HG03439 (cell line): Measurements from ENCODE around the gene MTUS2.

Experiments used
- ATAC-seq: cut with Tn5 transposase; IDR thresholded peaks from one replicate; pipeline ENCODE4 v1.9.1; 2021; ENCODE audit warnings: mild to moderate bottlenecking, moderate library complexity; ENCODE audit not compliant: unreplicated experiment

Gene MTUS2

DNA sequence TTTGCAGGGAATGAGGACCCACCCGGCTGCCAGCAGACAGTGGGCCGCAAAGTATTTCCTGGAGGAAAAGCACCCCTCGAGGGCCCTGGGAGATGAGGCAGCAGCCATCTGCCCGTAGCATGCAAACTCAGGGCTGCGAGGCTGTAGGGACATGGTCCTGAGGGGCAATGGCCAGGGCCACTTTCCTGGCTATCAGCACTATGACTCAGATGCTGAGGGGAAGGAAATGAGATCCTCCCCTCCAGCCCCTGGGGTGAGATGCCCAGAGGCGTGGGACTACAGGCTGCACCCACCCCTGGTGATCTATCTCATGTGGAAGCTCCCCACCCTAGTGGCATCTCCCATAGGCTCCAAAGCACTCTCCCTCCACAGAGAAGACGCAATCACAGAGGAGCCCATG is 695.2 kb downstream of the MTUS2 start:
- no peak for ATAC-seq

DNA sequence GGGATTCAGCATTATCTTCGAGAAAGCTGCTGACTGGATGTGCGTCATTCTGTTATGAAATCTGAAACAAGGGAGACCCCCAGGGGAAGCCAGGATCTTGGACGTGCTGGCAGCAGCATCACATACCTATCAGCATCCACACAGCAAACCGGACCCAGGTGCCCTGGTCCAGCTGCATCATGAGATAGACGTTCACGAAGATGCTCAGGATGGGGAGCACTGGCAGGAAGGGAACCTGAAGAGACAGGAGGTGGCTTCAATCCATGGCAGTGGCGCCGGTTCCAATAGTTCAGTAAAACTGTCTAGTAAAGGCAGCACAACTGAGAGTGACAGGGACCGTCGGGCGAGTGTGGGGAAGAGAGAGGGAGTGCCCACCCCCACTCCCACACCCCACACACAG is 695.9 kb downstream of the MTUS2 start:
- no peak for ATAC-seq

DNA sequence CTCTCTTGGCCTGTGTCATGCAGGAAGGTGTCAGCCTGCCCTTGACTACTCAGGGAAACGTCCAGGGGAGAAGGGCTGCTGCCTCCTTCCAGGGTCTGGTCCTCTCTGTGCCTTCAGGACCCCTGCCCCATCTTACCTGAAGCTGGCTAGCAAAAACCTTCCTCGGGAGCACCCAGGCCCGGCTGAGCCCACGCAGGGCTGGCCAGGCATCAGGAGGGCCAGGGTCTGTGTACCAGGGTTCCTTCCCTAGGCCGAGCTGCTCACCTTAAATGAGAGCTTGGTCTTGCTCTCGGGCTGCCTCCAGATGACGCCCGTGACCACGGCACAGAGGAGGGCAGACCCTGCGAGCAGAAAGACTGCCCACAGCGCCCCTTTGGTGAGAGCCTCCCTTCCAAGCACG is 696.7 kb downstream of the MTUS2 start:
- no peak for ATAC-seq

DNA sequence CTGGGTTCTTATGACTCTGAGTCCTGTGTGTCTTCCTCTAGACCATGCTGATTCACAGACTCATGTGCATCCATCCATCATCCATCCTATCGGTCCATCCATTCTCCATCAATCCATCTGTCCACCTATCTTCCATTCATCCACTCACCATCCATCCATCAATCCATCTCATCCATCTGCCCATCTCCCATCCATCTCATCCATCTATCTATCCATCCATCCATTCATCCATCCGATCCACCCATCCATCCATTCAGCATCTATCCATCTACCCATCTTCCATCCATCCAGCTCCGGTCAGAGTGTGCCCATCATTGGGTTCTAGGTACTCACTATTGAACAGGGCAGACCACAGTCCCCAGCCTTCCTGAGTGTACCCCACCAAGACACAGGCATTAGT is 699.8 kb downstream of the MTUS2 start:
- no peak for ATAC-seq

DNA sequence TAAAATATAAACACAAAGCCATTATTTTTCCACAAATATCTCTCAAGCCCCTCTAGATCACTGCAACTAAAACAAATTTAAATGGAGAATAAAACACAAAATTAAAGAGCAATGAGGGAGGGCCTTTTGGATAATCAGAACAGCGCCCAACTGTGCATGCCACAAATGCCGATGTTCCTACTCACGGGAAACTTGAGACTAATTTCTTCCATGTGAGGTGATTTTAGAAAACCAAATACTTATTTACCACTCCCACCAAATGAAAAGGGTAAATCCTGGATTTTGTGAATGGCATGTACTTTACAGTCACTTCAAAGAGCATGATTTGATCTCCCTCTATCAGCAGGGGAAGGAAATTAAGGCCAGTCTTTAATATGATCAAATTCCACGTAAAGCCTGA is 700.5 kb downstream of the MTUS2 start:
- ATAC-seq = no peak

DNA sequence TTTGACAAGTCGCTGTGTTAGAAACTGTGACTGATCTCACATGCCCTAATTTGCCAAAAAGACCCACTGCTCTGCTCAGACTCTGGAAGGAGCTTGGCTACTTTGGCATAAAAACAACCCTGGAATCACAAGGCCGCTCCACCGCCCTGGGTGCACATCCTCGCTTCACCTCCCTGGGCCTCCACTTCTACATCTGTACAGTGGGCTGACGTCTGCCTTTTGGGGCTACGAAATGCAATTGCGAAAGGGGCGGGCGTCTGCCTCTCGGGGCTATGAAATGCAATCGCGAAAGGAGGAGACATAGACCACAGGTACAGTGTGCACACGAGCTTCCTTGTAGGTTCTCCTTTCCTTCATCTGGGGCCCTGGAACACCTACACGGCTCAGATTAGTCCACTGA is 701.2 kb downstream of the MTUS2 start:
- no peak for ATAC-seq

DNA sequence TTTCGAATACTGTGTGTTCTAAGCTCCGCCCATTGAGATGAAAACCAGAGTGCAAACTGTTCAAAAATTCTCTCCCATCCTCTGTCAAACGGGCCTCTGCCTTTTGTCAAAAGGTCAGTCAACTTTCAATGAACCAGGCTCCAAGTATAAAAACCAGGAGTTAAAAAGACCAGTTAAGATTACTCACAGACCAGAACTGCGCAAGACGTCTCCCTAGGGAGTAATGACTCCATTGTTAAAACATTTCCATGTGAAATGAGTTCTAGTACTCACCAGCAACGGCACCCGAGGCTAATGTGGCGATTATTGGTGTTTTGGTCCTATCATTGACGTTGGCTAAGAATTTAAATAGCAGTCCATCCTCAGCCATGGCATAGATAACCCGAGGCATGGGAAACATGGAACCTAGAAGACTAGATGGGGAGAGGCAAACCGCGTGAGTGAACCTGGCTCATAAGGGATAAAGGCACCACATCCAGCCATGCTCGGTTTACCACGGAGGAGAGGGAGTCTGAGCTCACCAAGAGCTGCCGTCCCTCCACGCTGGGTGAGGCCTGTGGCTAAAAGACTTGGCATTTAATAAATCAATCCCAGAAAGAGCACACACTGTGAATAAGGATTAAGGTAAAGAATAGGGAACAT is 702.0 kb downstream of the MTUS2 start:
- no peak for ATAC-seq

DNA sequence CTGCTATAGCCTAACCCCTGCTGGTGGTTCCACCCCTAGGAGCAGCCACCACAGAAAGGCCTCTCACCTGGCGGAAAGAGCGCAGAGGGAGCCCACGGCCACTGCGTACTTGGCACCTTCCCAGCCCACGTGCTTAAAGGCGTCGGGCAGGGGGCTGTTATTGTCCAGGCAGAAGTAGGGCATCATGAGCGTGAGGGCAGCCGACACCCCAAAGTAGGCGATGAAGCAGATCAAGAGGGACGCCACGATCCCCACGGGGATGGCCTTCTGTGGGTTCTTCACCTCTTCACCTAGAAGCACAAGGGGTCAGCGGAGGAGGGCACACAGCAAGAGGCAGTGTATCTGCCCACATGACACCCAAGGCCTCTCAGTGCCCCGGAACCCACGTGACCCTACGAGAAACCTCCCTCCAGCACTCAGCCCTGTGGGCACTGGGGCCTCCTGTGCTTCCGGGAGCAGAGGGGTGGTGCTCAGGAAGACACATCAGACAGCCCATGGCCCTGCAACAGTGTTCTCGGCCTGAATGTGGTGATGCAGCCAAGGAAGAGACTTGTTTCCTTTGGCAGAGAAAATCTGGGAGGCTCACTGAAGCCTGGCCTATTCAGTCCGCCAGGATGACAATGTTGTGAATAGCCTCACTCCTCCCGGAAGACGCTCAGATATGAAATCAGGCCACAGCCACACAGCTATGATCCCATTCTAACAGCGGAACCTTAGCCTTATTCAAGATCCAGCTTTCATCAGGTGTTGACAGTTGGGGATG is 703.2 kb downstream of the MTUS2 start:
- ATAC-seq = no peak

DNA sequence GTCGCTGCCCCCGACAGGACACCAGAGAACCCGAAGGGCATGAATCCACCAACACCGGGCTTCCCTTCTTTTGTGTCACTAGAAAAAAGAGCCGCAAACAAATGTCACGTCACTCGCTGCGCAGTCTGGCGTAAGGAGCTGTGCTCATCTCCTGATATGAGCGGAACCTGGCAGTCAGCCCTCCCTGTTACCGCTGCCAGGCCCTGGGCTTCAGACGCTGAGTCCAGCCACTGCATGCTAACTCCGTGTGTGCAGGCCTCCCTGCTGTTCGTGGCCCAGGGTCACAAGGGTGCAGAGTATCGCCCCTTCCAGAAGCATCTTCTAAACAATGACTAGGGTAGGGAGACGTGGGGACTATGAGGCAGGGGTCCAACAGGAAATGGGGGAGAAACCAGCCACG is 704.0 kb downstream of the MTUS2 start:
- ATAC-seq = no peak

DNA sequence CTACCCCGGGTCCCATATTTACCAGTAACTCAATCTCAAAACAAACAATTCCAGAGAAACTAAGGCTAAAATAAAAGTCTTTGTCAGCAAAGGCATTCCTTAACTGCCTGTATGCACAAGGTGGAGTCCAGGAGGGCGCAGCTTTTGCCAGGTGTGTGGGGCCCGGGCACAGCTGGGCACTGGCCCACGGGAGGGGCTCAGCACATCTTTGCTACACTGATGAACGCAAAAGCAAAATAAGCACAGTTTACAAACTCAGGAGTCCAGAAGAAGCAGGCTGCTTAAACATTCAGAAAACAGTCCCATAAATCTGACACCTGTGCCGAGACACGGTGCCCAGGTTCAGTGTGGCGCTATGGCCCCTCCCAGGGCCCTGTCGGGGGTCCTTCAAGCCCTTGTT is 704.5 kb downstream of the MTUS2 start:
- ATAC-seq = no peak

DNA sequence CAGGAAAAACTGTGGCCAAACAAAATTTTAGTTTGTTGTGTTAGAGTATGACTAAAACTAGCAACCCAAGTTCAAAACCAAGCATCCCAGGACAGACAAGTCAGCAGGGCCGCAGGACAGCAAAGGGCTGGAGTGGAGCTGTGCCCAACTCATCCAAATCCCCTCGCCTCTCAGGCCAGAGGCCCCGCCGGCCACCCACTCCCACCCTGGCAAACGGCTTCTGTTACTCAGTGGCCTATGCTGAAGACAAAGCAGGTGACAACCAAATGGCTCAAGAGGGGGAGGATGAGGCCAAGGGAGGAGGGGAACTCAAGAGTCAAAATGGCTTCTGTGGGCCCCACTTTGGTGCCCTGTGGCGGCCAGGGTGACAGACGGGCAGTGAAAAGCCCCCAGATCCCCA is 705.6 kb downstream of the MTUS2 start:
- no peak for ATAC-seq

DNA sequence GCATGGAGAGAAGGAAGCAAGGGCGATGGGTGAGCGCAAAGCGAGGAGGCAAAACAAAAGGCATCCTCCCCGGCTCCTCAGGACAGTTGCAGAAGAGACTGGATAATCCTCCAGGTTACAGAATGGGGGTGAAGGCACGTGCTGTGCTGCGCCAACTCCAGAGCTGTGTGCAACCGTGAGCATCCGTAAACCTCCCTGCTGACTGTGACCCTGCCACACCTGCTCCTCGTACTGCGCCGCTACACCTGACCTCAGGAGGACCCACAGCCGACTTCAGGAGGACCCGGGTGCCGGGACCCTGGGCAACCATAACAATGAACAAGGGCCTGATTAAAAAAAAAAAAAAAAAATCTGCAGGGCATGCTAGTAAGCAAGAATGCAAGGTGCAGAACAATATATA is 706.6 kb downstream of the MTUS2 start:
- ATAC-seq = no peak

DNA sequence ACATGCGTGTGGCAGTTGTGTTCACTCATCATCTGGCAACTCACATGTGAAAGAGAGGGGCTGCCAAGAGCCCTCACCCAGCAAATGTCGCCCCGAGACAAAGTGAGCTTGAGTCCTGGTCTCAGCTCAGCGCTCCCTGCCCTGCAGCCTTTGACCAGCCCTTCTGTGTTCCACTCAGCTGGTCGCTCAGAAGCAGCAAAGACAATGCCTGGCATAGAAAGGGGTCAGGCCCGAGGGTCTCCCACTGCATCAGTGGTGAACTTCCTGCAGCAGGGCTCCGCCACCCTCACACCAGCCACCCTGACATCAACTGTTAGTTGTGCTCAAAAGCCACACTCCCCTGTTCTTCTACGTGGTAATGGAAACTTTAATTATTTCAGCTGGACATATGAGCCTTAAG is 707.4 kb downstream of the MTUS2 start:
- ATAC-seq = no peak

DNA sequence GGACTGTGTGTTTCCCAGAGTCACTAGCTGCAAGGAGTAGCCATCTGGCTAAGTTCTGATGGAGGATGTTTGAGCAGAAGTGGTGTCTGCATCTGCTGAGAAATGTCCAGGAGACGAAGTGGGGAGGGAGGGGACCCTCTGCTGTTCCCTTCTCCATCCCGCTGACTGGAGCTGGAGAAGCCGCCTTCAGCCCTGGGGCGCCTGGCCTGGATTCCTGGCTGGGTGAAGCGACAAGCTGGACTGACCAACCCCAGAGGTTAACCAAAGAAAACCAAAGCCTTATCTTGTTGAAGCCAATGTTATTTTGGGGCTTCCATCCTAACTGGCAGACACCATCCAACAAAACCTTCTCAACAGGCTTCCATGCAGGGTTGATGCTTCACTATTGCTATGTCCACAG is 707.8 kb downstream of the MTUS2 start:
- no peak for ATAC-seq

DNA sequence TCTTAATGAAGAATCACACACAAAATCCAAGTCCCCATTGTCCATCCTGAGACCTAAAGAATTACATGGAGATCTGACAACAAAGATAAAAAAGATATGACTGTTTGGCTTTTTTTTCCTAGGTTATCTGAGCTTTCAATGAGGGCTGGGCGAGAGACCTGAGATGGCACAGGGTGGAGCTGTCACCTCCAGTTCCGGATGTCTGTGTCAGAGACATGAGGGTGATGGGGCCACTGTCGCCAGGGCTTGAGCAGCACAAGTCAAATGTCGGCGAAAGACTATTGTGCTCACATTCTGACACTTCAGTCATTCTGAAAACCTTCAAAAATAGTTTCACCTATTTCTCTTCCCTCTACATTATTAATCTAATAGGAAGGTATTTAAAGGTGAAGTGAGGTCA is 709.6 kb downstream of the MTUS2 start:
- ATAC-seq = no peak

DNA sequence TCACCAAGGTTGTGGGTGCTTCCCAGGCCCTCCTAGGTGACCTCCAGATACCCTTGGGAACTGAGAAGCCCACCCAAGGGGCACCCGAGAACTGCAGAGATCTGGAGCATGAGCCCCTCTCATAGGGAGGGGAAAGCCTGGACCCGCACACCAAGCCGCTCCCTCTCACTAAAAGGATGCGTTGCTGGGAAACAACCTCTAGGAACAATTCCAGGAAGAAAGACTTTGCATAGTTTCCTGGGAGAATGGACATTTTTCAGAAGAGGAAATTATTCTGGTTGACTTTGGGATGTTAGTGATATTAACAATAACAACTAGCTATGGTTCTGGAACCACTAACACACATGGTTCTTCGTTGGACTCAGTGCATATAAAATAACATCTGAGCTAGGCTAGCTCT is 710.8 kb downstream of the MTUS2 start:
- ATAC-seq = no peak

DNA sequence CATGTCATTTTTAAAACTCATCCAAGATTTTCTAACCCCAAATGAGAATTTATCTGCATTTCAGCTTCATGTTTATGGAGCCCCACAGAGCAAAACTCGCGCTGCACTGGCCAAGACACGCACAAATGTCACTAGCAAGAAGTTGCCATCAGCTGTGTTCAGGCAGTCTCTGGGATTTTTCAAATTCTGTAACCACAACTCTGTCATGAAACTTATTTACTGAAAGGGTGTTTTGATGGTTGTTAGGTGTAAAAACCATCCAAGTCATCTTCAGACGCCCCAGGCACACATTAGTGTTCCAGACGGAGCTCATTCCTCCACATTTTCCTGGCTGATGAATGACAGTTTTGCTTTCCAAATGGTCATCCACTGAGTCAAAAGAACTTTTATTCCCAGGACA is 712.0 kb downstream of the MTUS2 start:
- ATAC-seq = no peak

DNA sequence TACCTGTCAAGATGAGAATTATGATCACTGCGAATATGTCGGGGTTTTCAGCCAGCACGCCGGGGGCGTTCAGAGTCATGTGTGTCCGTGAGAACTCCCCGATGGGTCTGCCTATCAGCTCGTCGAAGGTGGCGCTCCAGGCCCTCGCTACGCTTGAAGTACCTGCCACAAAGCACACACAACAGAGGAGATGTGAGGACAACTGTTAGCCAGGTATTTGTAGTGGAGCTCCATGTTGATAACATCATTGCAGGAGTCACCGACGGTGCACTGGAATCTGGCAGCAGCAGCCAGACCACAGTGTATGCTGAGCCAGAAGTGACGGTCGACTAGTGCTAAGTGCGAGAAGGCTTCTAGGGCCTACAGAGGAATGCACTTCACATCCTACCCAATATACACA is 712.7 kb downstream of the MTUS2 start:
- ATAC-seq = no peak

DNA sequence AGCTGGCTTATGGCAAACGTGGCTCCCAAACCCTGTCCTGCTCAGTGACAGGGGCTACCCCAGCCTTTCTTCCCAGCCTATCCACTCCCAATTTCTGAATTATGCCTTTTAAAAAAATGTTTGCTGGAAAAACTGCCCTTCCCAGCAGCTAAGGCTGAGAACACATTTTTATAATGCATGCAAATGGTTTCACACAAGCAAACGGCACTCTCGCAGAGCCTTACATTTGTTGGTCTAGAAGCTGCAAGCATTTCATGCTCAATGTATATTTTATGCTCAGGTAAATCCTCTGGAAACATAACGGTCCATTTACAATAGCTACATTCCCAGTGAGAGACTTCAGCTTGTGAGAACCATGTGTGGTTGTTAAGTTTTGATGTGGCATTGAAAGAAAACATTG is 713.9 kb downstream of the MTUS2 start:
- ATAC-seq = no peak

DNA sequence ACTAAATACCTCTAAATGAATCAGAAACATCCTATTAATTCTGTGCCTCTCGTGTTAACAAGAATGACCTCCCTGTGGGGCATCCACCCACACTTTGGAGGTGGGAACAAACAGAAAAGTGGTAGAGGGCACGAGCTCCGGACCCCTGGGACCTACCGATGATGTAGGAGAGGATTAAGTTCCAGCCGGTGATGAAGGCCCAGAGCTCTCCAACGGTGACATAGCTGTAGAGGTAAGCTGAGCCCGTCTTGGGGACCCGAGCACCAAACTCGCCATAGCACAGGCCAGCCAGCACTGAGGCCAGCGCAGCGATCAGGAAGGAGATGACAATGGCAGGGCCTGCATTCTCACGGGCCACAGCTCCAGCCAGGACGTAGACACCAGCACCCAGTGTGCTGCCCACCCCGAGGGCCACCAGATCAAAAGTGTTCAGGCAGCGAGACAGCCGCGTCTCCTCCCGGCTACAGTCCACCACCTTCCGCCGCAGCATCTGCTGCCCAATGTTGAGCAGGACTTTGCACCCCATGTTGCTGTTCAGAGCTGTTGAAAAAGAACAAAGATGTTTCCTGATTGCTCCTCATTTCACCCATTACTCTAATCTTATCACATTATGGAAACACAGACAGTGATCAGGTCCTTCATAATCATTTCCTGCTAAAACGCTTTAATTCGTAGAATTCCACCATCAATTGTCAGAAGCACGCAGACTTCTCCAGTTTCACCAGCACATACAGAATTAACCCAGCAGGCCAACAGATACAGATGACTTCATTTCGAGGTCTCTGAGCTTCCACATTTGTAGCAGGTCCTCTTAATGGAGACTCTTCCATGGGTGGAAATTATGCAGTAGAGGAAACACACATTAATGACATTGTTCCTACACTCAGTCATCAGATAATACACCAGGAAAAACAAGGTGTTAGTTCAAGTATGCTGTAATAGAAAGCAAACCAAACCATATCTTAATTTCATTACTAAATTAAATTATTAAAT is 715.8 kb downstream of the MTUS2 start:
- no peak for ATAC-seq

DNA sequence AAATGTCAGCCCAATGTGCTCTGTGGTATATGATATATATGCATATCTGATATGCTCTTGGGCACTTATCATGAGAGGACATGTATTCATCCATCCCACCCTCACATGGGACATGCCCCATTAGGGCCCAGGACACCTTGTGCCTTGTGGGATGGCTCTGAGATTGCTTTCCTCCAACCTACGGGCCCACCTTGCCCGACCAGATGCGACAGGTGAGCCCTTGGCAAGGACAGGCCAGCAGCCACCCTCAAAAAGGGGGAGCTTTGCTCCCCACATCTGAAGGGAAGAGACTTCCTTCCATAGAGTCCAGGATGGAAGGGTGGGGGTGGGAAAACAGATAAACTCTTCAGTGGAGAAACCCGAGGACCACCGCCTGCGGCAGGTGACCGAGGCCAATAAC is 716.7 kb downstream of the MTUS2 start:
- ATAC-seq = no peak
